Mesenchymal stem cell (in vitro differentiated cells and primary cell): ENCODE results near the gene DOCK3.
"Not testable (repeated sequence)": the region's sequence is repeated elsewhere in the genome, so short reads cannot be mapped to it uniquely, and the experiment has no call there.

Experiments used
- DNase-seq: peaks from one replicate; pipeline ENCODE4 v3.0.0-alpha.2; 2013
- H2AFZ ChIP-seq: one replicate; pipeline ENCODE4 v1.6.1; 2013; ENCODE audit warnings: low read depth, mild to moderate bottlenecking, control low read depth, inconsistent platforms, low read length, moderate library complexity
- H2AK5ac ChIP-seq: 2 replicates; pipeline ENCODE4 v1.6.1; 2013; ENCODE audit warnings: low read length, moderate library complexity, mild to moderate bottlenecking, inconsistent platforms; ENCODE audit not compliant: severe bottlenecking
- H2BK120ac ChIP-seq: one replicate; pipeline ENCODE4 v1.6.1; 2013; ENCODE audit warnings: low read depth, mild to moderate bottlenecking, inconsistent platforms, low read length, moderate library complexity
- H2BK12ac ChIP-seq, 2 experiments: one replicate each; pipeline ENCODE4 v1.6.1; 2013; ENCODE audit warnings: inconsistent platforms in 2 of 2, low read length in 2 of 2, mild to moderate bottlenecking in 2 of 2, moderate library complexity in 2 of 2, control low read depth in 1 of 2
- H2BK15ac ChIP-seq: one replicate; pipeline ENCODE4 v1.6.1; 2013; ENCODE audit warnings: mild to moderate bottlenecking, low read depth, inconsistent platforms; ENCODE audit not compliant: poor library complexity, severe bottlenecking
- H2BK5ac ChIP-seq: 2 replicates; pipeline ENCODE4 v1.6.1; 2013; ENCODE audit warnings: low read depth, mild to moderate bottlenecking, low read length, control low read depth, inconsistent platforms; ENCODE audit not compliant: poor library complexity, severe bottlenecking
- H3K14ac ChIP-seq, 2 experiments: one replicate each; pipeline ENCODE4 v1.6.1; 2013; ENCODE audit warnings: inconsistent platforms in 2 of 2, low read length in 2 of 2, control low read depth in 1 of 2, mild to moderate bottlenecking in 1 of 2, moderate library complexity in 1 of 2
- H3K18ac ChIP-seq, 2 experiments: one replicate each; pipeline ENCODE4 v1.6.1; 2013; ENCODE audit warnings: inconsistent platforms in 2 of 2, low read length in 2 of 2, control low read depth in 1 of 2, low read depth in 1 of 2, mild to moderate bottlenecking in 1 of 2
- H3K23ac ChIP-seq, 2 experiments: one replicate each; pipeline ENCODE4 v1.6.1; 2013; ENCODE audit warnings: inconsistent platforms in 2 of 2, low read length in 2 of 2, mild to moderate bottlenecking in 2 of 2, moderate library complexity in 2 of 2, control low read depth in 1 of 2
- H3K27ac ChIP-seq: 2 replicates; pipeline ENCODE4 v1.5.1; 2013; ENCODE audit warnings: mild to moderate bottlenecking, moderate library complexity, low read length, control low read depth, inconsistent platforms; ENCODE audit not compliant: poor library complexity, severe bottlenecking
- H3K27me3 ChIP-seq, 2 experiments: 2 replicates each; pipeline versions ENCODE4 v1.6.1 to v1.7.0; 2013; ENCODE audit warnings: low read length in 2 of 2, mild to moderate bottlenecking in 2 of 2, moderate library complexity in 2 of 2, control low read depth in 1 of 2, inconsistent platforms in 1 of 2; ENCODE audit not compliant: control insufficient read depth in 1 of 2, insufficient read depth in 1 of 2
- H3K36me3 ChIP-seq, 2 experiments: 2 replicates each; pipeline versions ENCODE4 v1.6.1 to v1.7.0; 2013; ENCODE audit warnings: low read length in 2 of 2, control low read depth in 1 of 2, inconsistent platforms in 1 of 2, low read depth in 1 of 2, mild to moderate bottlenecking in 1 of 2; ENCODE audit not compliant: insufficient read depth in 2 of 2, control insufficient read depth in 1 of 2
- H3K4ac ChIP-seq, 2 experiments: one replicate each; pipeline ENCODE4 v1.6.1; 2013; ENCODE audit warnings: inconsistent platforms in 2 of 2, low read length in 2 of 2, mild to moderate bottlenecking in 2 of 2, moderate library complexity in 2 of 2, control low read depth in 1 of 2, low read depth in 1 of 2
- H3K4me1 ChIP-seq: 2 replicates; pipeline ENCODE4 v1.6.1; 2013; ENCODE audit warnings: low read depth, low read length, control low read depth; ENCODE audit not compliant: control insufficient read depth, insufficient read depth
- H3K4me2 ChIP-seq: 2 replicates; pipeline ENCODE4 v1.6.1; 2013; ENCODE audit warnings: low read length, mild to moderate bottlenecking, inconsistent platforms; ENCODE audit not compliant: poor library complexity, severe bottlenecking
- H3K4me3 ChIP-seq, 2 experiments: 2 replicates each; pipeline versions ENCODE4 v1.5.1 to v1.7.0; 2013; ENCODE audit warnings: low read length in 2 of 2, mild to moderate bottlenecking in 2 of 2, control low read depth in 1 of 2, low read depth in 1 of 2; ENCODE audit not compliant: insufficient read depth in 1 of 2
- H3K79me1 ChIP-seq: replicated peaks from 2 replicates; pipeline ENCODE4 v1.6.1; 2013; ENCODE audit warnings: mild to moderate bottlenecking, control low read depth, low read length, inconsistent platforms; ENCODE audit not compliant: poor library complexity, severe bottlenecking
- H3K9ac ChIP-seq: 2 replicates; pipeline ENCODE4 v1.7.0; 2013; ENCODE audit warnings: mild to moderate bottlenecking, low read length, moderate library complexity
- H3K9me3 ChIP-seq: 2 replicates; pipeline ENCODE4 v1.7.0; 2013; ENCODE audit warnings: mild to moderate bottlenecking, low read length; ENCODE audit not compliant: control insufficient read depth
- H4K8ac ChIP-seq: one replicate; pipeline ENCODE4 v1.6.1; 2013; ENCODE audit warnings: inconsistent platforms, mild to moderate bottlenecking, low read length, moderate library complexity
- H4K91ac ChIP-seq: one replicate; pipeline ENCODE4 v1.6.1; 2013; ENCODE audit warnings: mild to moderate bottlenecking, low read length, inconsistent platforms
- WGBS: methylation state at CpG from one replicate; pipeline ENCODE4 v1.1.7; 2013; ENCODE audit warnings: mixed read lengths; 5-methylcytosine and 5-hydroxymethylcytosine counted together

Gene DOCK3

DNA sequence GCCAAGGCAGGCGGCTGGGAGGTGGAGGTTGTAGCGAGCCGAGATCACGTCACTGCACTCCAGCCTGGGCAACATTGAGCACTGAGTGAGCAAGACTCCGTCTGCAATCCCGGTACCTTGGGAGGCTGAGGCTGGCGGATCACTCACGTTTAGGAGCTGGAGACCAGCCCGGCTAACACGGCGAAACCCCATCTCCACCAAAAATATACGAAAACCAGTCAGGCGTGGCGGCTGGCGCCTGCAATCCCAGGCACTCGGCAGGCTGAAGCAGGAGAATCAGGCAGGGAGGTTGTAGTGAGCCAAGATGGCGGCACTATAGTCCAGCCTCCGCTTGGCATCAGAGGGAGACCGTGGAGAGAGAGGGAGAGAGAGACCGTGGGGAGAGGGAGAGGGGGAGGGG is 129.6 kb downstream of the DOCK3 start:
- H3K79me1 ChIP-seq, H4K91ac ChIP-seq, H3K18ac ChIP-seq, H3K4me1 ChIP-seq, H3K4me2 ChIP-seq, H2BK15ac ChIP-seq, H3K27ac ChIP-seq, DNase-seq, H2BK12ac ChIP-seq, H3K23ac ChIP-seq, H2BK120ac ChIP-seq, H3K4me3 ChIP-seq, H2AK5ac ChIP-seq, H4K8ac ChIP-seq, H2BK5ac ChIP-seq, H2AFZ ChIP-seq, H3K36me3 ChIP-seq, H3K4ac ChIP-seq, H3K27me3 ChIP-seq, H3K9ac ChIP-seq, H3K14ac ChIP-seq: not testable (repeated sequence)
- 92% methylated on average over 18 of the region's 20 CpGs for WGBS
- peaks cover 32% of the 10 kb centered on the region for H3K9me3 ChIP-seq

DNA sequence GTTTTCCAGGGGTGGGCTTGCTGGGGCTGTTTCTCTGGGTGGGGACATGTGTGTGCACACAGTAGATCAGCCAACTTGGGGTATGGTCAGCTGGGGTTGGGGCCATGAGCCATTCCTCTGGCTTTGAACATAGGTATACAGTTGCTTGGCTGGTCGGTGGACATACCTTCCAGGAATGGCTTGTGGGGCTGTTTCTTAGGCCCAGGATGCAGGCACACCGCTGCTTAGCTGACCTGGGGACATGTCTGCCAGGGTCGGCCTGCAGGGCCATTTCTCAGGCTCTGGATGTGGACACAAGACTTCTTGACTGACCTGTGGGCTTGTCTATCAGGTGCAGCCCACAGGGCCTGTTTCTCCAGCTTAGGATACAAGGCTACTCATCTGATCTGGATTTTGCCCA is 130.6 kb downstream of the DOCK3 start:
- Histone ChIP-seq H3K4ac (no peak overlapping the region), H3K23ac (no peak overlapping the region), H3K4me1 (no peaks in the 10 kb centered on the region), H2BK15ac (no peak overlapping the region), H3K36me3 (no peaks in the 10 kb centered on the region), H2BK12ac (no peak overlapping the region), H3K9me3 (peaks cover 23% of the 10 kb centered on the region), H2BK5ac (no peak overlapping the region), H3K4me2 (no peak overlapping the region), H2BK120ac (no peak overlapping the region), H3K27me3 (no peaks in the 10 kb centered on the region), H2AK5ac (no peak overlapping the region), H4K91ac (no peak overlapping the region), H3K4me3 (no peak overlapping the region), H3K14ac (no peak overlapping the region), H3K18ac (no peak overlapping the region), H3K79me1 (no peaks in the 10 kb centered on the region), H4K8ac (no peak overlapping the region), H3K9ac (no peak overlapping the region), H2AFZ (no peak overlapping the region), H3K27ac (no peak overlapping the region)
- DNase-seq, result no peak
- 45% methylated on average over 3 of the region's 3 CpGs for WGBS

DNA sequence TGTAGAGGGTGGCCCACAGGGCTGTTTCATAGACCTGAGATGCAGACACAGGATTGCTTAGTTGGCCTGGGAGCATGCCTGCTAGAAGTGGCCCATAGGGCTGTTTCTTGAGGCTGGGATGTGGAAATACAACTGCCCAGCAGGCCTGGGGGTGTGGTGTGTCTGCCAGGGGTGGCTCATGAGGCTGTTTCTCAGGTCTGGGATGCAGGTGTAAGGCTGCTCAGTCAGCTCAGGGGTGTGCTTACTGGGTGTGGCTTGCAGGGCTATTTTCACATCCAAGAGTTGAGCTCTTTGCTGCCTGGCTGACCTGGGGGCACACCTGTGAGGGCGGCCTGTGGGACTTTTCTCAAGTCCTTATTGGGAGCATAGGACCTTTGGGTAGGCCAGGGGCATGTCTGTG is 131.3 kb downstream of the DOCK3 start:
- no peaks in the 10 kb centered on the region for H3K36me3 ChIP-seq
- H3K23ac ChIP-seq, result no peak overlapping the region
- H2BK5ac ChIP-seq, result no peak overlapping the region
- no peak overlapping the region for H3K4me3 ChIP-seq
- H3K4me2 ChIP-seq, result no peak overlapping the region
- peaks cover 16% of the 10 kb centered on the region for H3K9me3 ChIP-seq
- no peak overlapping the region for H3K18ac ChIP-seq
- H3K4ac ChIP-seq, result no peak overlapping the region
- no peak overlapping the region for H2BK12ac ChIP-seq
- WGBS, result 48% methylated on average over 1 of the region's 1 CpG
- no peaks in the 10 kb centered on the region for H3K27me3 ChIP-seq
- H2AFZ ChIP-seq, result no peak overlapping the region
- no peak overlapping the region for H3K9ac ChIP-seq
- no peak overlapping the region for H4K91ac ChIP-seq
- no peaks in the 10 kb centered on the region for H3K4me1 ChIP-seq
- H3K27ac ChIP-seq, result no peak overlapping the region
- no peak overlapping the region for H2AK5ac ChIP-seq
- no peak for DNase-seq
- H2BK120ac ChIP-seq, result no peak overlapping the region
- H3K14ac ChIP-seq, result no peak overlapping the region
- no peak overlapping the region for H2BK15ac ChIP-seq
- no peak overlapping the region for H4K8ac ChIP-seq
- H3K79me1 ChIP-seq, result no peaks in the 10 kb centered on the region

DNA sequence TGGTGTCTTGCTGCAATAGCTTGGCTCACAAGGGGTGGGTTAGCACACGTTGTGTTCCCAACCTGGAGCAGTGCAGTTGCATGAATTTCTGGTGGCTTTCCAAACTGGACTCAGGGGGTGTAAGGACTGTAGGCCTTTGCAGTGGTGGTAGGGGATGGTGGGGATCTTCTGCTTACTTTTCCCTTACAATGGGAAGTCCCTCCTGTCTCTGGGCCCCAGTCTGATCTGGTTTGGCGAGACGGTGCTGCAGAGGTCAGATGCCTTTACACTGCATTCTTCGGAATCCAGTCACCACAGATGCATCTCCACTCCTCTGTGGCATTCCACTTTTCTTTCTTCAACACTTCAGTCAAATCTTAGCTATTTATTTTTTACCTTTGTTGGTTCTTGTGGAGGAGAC is 132.1 kb downstream of the DOCK3 start:
- Histone ChIP-seq H4K91ac (no peak overlapping the region), H3K79me1 (no peaks in the 10 kb centered on the region), H3K36me3 (no peaks in the 10 kb centered on the region), H3K9me3 (peaks cover 9% of the 10 kb centered on the region), H3K23ac (no peak overlapping the region), H4K8ac (no peak overlapping the region), H3K27ac (no peak overlapping the region), H2BK15ac (no peak overlapping the region), H2BK120ac (no peak overlapping the region), H3K9ac (no peak overlapping the region), H3K27me3 (no peaks in the 10 kb centered on the region), H2AFZ (no peak overlapping the region), H2AK5ac (no peak overlapping the region), H3K18ac (no peak overlapping the region), H2BK5ac (no peak overlapping the region), H2BK12ac (no peak overlapping the region), H3K14ac (no peak overlapping the region), H3K4ac (no peak overlapping the region), H3K4me2 (no peak overlapping the region), H3K4me3 (no peak overlapping the region), H3K4me1 (no peaks in the 10 kb centered on the region)
- no peak for DNase-seq
- WGBS, result 78% methylated on average over 4 of the region's 4 CpGs
